ENCODE results near the gene USPL1. TPM values are rescaled to one million over a fixed set of nuclear protein-coding genes. Genes with fewer than 3 reads are reported as not detected.
A peak's percentile ranks its signal among the peaks of the same experiment; 100 is the strongest.

USPL1 gene
- total and polyA plus RNA-seq, 2 of the 13 experiments (the other 11 are each of a cell fraction or from before 2014, with no cell fraction given), result 13.7 to 15.9 TPM

- no peak for TF ChIP-seq FOXA1 (IDR thresholded peaks at IDR 0.05)
- no peak for TF ChIP-seq FOXA1 (CRISPR knock-in tag; IDR thresholded peaks at IDR 0.05)
- no peak for TF ChIP-seq SRSF4 (IDR thresholded peaks at IDR 0.05; ENCODE audit: low read depth, low read length, poor library complexity, severe bottlenecking)
- peak; percentile 40 for TF ChIP-seq PAXIP1 (CRISPR knock-in tag; conservative IDR thresholded peaks at IDR 0.05)
- TF ChIP-seq ZNF609 (CRISPR knock-in tag; IDR thresholded peaks at IDR 0.05; ENCODE audit: borderline replicate concordance), result no peak
- TF ChIP-seq ZKSCAN5 (CRISPR knock-in tag; IDR thresholded peaks at IDR 0.05), result no peak
- no peak for TF ChIP-seq ZNF550 (CRISPR knock-in tag; IDR thresholded peaks at IDR 0.05; ENCODE audit: borderline replicate concordance)
- no peak for TF ChIP-seq HNF1A (IDR thresholded peaks at IDR 0.05; ENCODE audit: low read depth)
- TF ChIP-seq HNF1A (CRISPR knock-in tag; IDR thresholded peaks at IDR 0.05; ENCODE audit: borderline replicate concordance), result peak; percentile 62
- TF ChIP-seq HNRNPH1 (optimal IDR thresholded peaks at IDR 0.05; ENCODE audit: low read depth, low read length), result no peak
- no peak for TF ChIP-seq ZNF512 (CRISPR knock-in tag; IDR thresholded peaks at IDR 0.05)
- no peak for TF ChIP-seq ZNF496 (CRISPR knock-in tag; IDR thresholded peaks at IDR 0.05; ENCODE audit: insufficient replicate concordance)
- TF ChIP-seq ZNF136 (CRISPR knock-in tag; IDR thresholded peaks at IDR 0.05; ENCODE audit: low read depth), result no peak
These were observed 56.2 kb downstream of the USPL1 start (continued) for GRCh38 chr13:30673669-30674521.
